Lung microvascular endothelial cell (primary cell): ENCODE measurements around the gene PTDSS2. TPM values are rescaled to one million over a fixed set of nuclear protein-coding genes. Genes with fewer than 3 reads are reported as not detected.
"Not testable (repeated sequence)": the region's sequence is repeated elsewhere in the genome, so short reads cannot be mapped to it uniquely, and the experiment has no call there.

Experiments used
- DNase-seq, 2 donors: peaks; one replicate each; pipeline versions ENCODE4 v3.0.0 to v3.0.0-alpha.2; 2010; ENCODE audit warnings: low read depth in 2 of 2
- total RNA-seq: library from RNA; depleted of rRNA; stranded (reverse); fragments of >200 nt; gene quantifications from 2 replicates; pipeline ENCODE4 v1.2.1, GENCODE V29; 2014

Gene PTDSS2
- total RNA-seq, 1 donor from 2014 or later = 31.7 TPM

GRCh38 chr11:431921-432320 is 18.2 kb upstream of the PTDSS2 start:
- no peak for DNase-seq

GRCh38 chr11:432501-433100 is 17.5 kb upstream of the PTDSS2 start:
- DNase-seq = no peak

GRCh38 chr11:433111-433510 is 17.0 kb upstream of the PTDSS2 start:
- no peak for DNase-seq

GRCh38 chr11:433641-434040 is 16.4 kb upstream of the PTDSS2 start:
- no peak for DNase-seq

GRCh38 chr11:434496-434895 is 15.6 kb upstream of the PTDSS2 start:
- DNase-seq = no peak

GRCh38 chr11:434999-435740 is 14.9 kb upstream of the PTDSS2 start:
- DNase-seq = not testable (repeated sequence)

GRCh38 chr11:437228-437870 is 12.7 kb upstream of the PTDSS2 start:
- DNase-seq = no peak

- no peak for DNase-seq
Measured at GRCh38 chr11:438101-438844, 11.8 kb upstream of the PTDSS2 start.

- no peak for DNase-seq
Measured at GRCh38 chr11:439315-440064, 10.6 kb upstream of the PTDSS2 start.

GRCh38 chr11:440065-441042 is 9.7 kb upstream of the PTDSS2 start:
- DNase-seq = peak; percentile 42 to 49

- DNase-seq = no peak
Measured at GRCh38 chr11:441043-441417, 9.0 kb upstream of the PTDSS2 start.

GRCh38 chr11:441418-442274 is 8.4 kb upstream of the PTDSS2 start, which contains the start of gene ANO9:
TSS of gene ANO9 (minus strand) at chr11:442011. CDS start at chr11:441926, 85 bp downstream.
- peak in 1 of 2 donors; percentile 27 for DNase-seq

GRCh38 chr11:442611-443081 is 7.4 kb upstream of the PTDSS2 start:
- no peak for DNase-seq

- DNase-seq = peak in 1 of 2 donors; percentile 82
Measured at GRCh38 chr11:443542-444199, 6.4 kb upstream of the PTDSS2 start.

- DNase-seq = peak; percentile 14 to 40
Measured at GRCh38 chr11:444396-445144, 5.5 kb upstream of the PTDSS2 start.

GRCh38 chr11:445765-446588 is 4.1 kb upstream of the PTDSS2 start:
- no peak for DNase-seq

GRCh38 chr11:446891-447290 is 3.2 kb upstream of the PTDSS2 start:
- no peak for DNase-seq
